IMR-90 (cell line): ENCODE results near the gene ZNF688. TPM values are rescaled to one million over a fixed set of nuclear protein-coding genes. Genes with fewer than 3 reads are reported as not detected.

Experiments
- ATAC-seq: fragments of 200-7000 bp; cut with Tn5 transposase; 2 replicates; pipeline ENCODE4 v1.9.1; 2020; ENCODE audit warnings: low read depth, mild to moderate bottlenecking, moderate library complexity
- BruUV-seq: library from RNA; stranded (reverse); fragments of 400-500 nt; replicated peaks from 2 replicates; lab custom pipeline; 2021; lab: Mats Ljungman, UMichigan
- CTCF ChIA-PET: fragments of 300-600 bp; formaldehyde crosslinking; extraction: SDS; loops from one replicate; lab custom pipeline; 2021; ENCODE audit warnings: antibody characterized with exemption; lab: Yijun Ruan, JAX
- POLR2A ChIA-PET: fragments of 300-600 bp; sonication (Branson Sonifier 250); formaldehyde crosslinking; loops from one replicate; lab custom pipeline; 2022; ENCODE audit warnings: antibody characterized with exemption; ENCODE audit not compliant: unreplicated experiment; lab: Charles Lee
- DNase-seq: peaks from one replicate; pipeline ENCODE4 v3.0.0; 2013
- H2AFZ ChIP-seq: replicated peaks from 2 replicates; pipeline ENCODE3; 2013; ENCODE audit warnings: low read length, mild to moderate bottlenecking; ENCODE audit not compliant: poor library complexity
- H2AK5ac ChIP-seq: 2 replicates; pipeline ENCODE4 v1.6.1; 2013; ENCODE audit warnings: low read depth, low read length, inconsistent platforms
- H2AK9ac ChIP-seq: replicated peaks from 2 replicates; pipeline ENCODE3; 2013; ENCODE audit warnings: mild to moderate bottlenecking, low read depth, low read length, moderate library complexity; ENCODE audit not compliant: poor library complexity
- H2BK120ac ChIP-seq: 2 replicates; pipeline ENCODE4 v1.6.1; 2013; ENCODE audit warnings: low read depth, low read length, inconsistent platforms
- H2BK15ac ChIP-seq: 3 replicates; pipeline ENCODE4 v1.6.1; 2013; ENCODE audit warnings: low read depth, low read length, inconsistent platforms
- H2BK20ac ChIP-seq: 2 replicates; pipeline ENCODE4 v1.6.1; 2013; ENCODE audit warnings: low read depth, mild to moderate bottlenecking, inconsistent platforms, low read length, moderate library complexity
- H2BK5ac ChIP-seq: 2 replicates; pipeline ENCODE4 v1.6.1; 2013; ENCODE audit warnings: mild to moderate bottlenecking, low read depth, low read length, inconsistent platforms; ENCODE audit not compliant: poor library complexity, severe bottlenecking
- H3K14ac ChIP-seq: replicated peaks from 2 replicates; pipeline ENCODE4 v1.6.1; 2013; ENCODE audit warnings: low read depth, low read length, inconsistent platforms
- H3K18ac ChIP-seq: 2 replicates; pipeline ENCODE4 v1.6.1; 2013; ENCODE audit warnings: low read depth, low read length, control low read depth
- H3K23ac ChIP-seq: 2 replicates; pipeline ENCODE4 v1.6.1; 2013; ENCODE audit warnings: low read depth, low read length, inconsistent platforms
- H3K27ac ChIP-seq: 2 replicates; pipeline ENCODE4 v1.5.1; 2013; ENCODE audit warnings: mild to moderate bottlenecking, control low read depth, low read length; ENCODE audit not compliant: insufficient read depth
- H3K27me3 ChIP-seq: 2 replicates; pipeline ENCODE4 v1.6.1; 2013; ENCODE audit warnings: low read length; ENCODE audit not compliant: control insufficient read depth, insufficient read depth
- H3K36me3 ChIP-seq: 2 replicates; pipeline ENCODE4 v1.6.1; 2013; ENCODE audit warnings: low read length, mixed read lengths; ENCODE audit not compliant: control insufficient read depth, insufficient read depth
- H3K4ac ChIP-seq: 2 replicates; pipeline ENCODE4 v1.6.1; 2013; ENCODE audit warnings: low read depth, low read length, inconsistent platforms
- H3K4me1 ChIP-seq: 2 replicates; pipeline ENCODE4 v1.6.1; 2013; ENCODE audit warnings: low read length, mixed read lengths; ENCODE audit not compliant: control insufficient read depth, insufficient read depth
- H3K4me2 ChIP-seq: 2 replicates; pipeline ENCODE4 v1.6.1; 2013; ENCODE audit warnings: low read depth, mild to moderate bottlenecking, control low read depth, low read length, moderate library complexity
- H3K4me3 ChIP-seq: 2 replicates; pipeline ENCODE4 v1.5.1; 2013; ENCODE audit warnings: low read depth, mild to moderate bottlenecking, control low read depth, low read length, moderate library complexity; ENCODE audit not compliant: insufficient read depth
- H3K56ac ChIP-seq: 2 replicates; pipeline ENCODE4 v1.6.1; 2013; ENCODE audit warnings: low read length, inconsistent platforms; ENCODE audit not compliant: insufficient read depth; ENCODE audit errors: extremely low read depth
- H3K79me1 ChIP-seq, 2 experiments: 2 replicates each; pipeline ENCODE4 v1.6.1; 2013; ENCODE audit warnings: low read length in 2 of 2, inconsistent platforms in 1 of 2, low read depth in 1 of 2
- H3K9ac ChIP-seq: 2 replicates; pipeline ENCODE4 v1.6.1; 2013; ENCODE audit warnings: low read depth, low read length, control low read depth
- H3K9me1 ChIP-seq: 2 replicates; pipeline ENCODE4 v1.6.1; 2013; ENCODE audit warnings: low read length, inconsistent platforms; ENCODE audit not compliant: insufficient read depth
- H3K9me3 ChIP-seq: 2 replicates; pipeline ENCODE4 v1.6.1; 2013; ENCODE audit warnings: low read length; ENCODE audit not compliant: control insufficient read depth, insufficient read depth
- H4K20me1 ChIP-seq: 2 replicates; pipeline ENCODE4 v1.6.1; 2013; ENCODE audit warnings: low read length, inconsistent platforms; ENCODE audit not compliant: insufficient read depth
- H4K5ac ChIP-seq: 2 replicates; pipeline ENCODE4 v1.6.1; 2013; ENCODE audit warnings: mild to moderate bottlenecking, low read depth, low read length, control low read depth
- H4K8ac ChIP-seq, 2 experiments: 2 replicates each; pipeline ENCODE4 v1.6.1; 2013; ENCODE audit warnings: low read depth in 2 of 2, low read length in 2 of 2, control low read depth in 1 of 2, inconsistent platforms in 1 of 2
- H4K91ac ChIP-seq: 2 replicates; pipeline ENCODE4 v1.6.1; 2013; ENCODE audit warnings: low read depth, low read length, inconsistent platforms; ENCODE audit not compliant: insufficient read depth
- BHLHE40 ChIP-seq: fragments of 150-350 bp; IDR thresholded peaks from 2 replicates; pipeline ENCODE4 v1.6.1; 2016; ENCODE audit warnings: mild to moderate bottlenecking, low read depth, low read length
- CEBPB ChIP-seq: IDR thresholded peaks from 2 replicates; pipeline ENCODE4 v1.6.1; 2012; ENCODE audit warnings: low read depth, low read length, improper control_type of control experiment
- CHD1 ChIP-seq: IDR thresholded peaks from 2 replicates; pipeline ENCODE4 v1.6.1; 2012; ENCODE audit warnings: low read depth, low read length, improper control_type of control experiment
- FOS ChIP-seq: fragments of 150-350 bp; IDR thresholded peaks from 2 replicates; pipeline ENCODE4 v1.6.1; 2016; ENCODE audit warnings: low read depth, low read length
- MAFK ChIP-seq: IDR thresholded peaks from 2 replicates; pipeline ENCODE4 v1.6.1; 2012; ENCODE audit warnings: low read depth, low read length, improper control_type of control experiment
- MXI1 ChIP-seq: IDR thresholded peaks from 2 replicates; pipeline ENCODE4 v1.6.1; 2012; ENCODE audit warnings: low read depth, mild to moderate bottlenecking, low read length, moderate library complexity, borderline replicate concordance
- NFE2L2 ChIP-seq: fragments of 150-350 bp; IDR thresholded peaks from 2 replicates; pipeline ENCODE4 v1.6.1; 2016; ENCODE audit warnings: low read depth, mild to moderate bottlenecking, low read length
- RAD21 ChIP-seq: IDR thresholded peaks from 2 replicates; pipeline ENCODE4 v1.6.1; 2012; ENCODE audit warnings: low read length, improper control_type of control experiment
- RFX5 ChIP-seq: IDR thresholded peaks from 2 replicates; pipeline ENCODE4 v1.8.0; 2012; ENCODE audit warnings: low read depth, mild to moderate bottlenecking, low read length, moderate library complexity
- SMC3 ChIP-seq: fragments of 150-350 bp; IDR thresholded peaks from 2 replicates; pipeline ENCODE4 v1.6.1; 2016; ENCODE audit warnings: low read depth, mild to moderate bottlenecking, antibody characterized with exemption, low read length, moderate library complexity
- WGBS, 2 experiments: methylation state at CpG; one replicate each; pipeline versions ENCODE4 v1.1.5 to v1.1.7; 2013; ENCODE audit warnings: missing lambda C conversion rate in 2 of 2; ENCODE audit not compliant: insufficient read length in 1 of 2; ENCODE audit errors: extremely low coverage in 2 of 2; 5-methylcytosine and 5-hydroxymethylcytosine counted together
- dilution Hi-C: fragments of 300-500 bp; cut with HindIII; formaldehyde crosslinking; loops from one replicate; pipeline ENCODE4 v1.14.3; 2018; ENCODE audit warnings: low sequenced_read_pairs; ENCODE audit not compliant: unreplicated experiment
- in situ Hi-C: fragments of 300-500 bp; cut with MboI; formaldehyde crosslinking; loops from 3 replicates; pipeline ENCODE4 v1.14.3; 2019; ENCODE audit warnings: low sequenced_read_pairs, inconsistent platforms, mixed read lengths
- intact Hi-C: fragments of 100-400 bp; cut with micrococcal nuclease; formaldehyde crosslinking; loops from 2 replicates; pipeline ENCODE4 v1.10.0; 2022
- polyA plus RNA-seq, 3 experiments: library from polyadenylated mRNA; depleted of rRNA; stranded (reverse); fragments of >200 nt; gene quantifications; 2 replicates each; pipeline ENCODE4 v1.2.3, GENCODE V29; 2012; ENCODE audit warnings: low replicate concordance in 1 of 3
- total RNA-seq: library from RNA; depleted of rRNA; stranded (reverse); fragments of >200 nt; gene quantifications from 2 replicates; pipeline ENCODE4 v1.2.3, GENCODE V29; 2012
- TF ChIP-seq, protein P1 (sequence below): conservative IDR thresholded peaks from 2 replicates; pipeline ENCODE4 v1.5.1; 2012; ENCODE audit warnings: mild to moderate bottlenecking, low read depth, low read length, improper control_type of control experiment
- TF ChIP-seq, protein P2 (sequence below): fragments of 150-350 bp; IDR thresholded peaks from 2 replicates; pipeline ENCODE4 v1.6.1; 2017; ENCODE audit warnings: mild to moderate bottlenecking, antibody characterized with exemption, low read length, low read depth

ZNF688 gene
- total and polyA plus RNA-seq, 2 of the 4 experiments (the other 2 are of a cell fraction), result 1.8 to 3.7 TPM

DNA sequence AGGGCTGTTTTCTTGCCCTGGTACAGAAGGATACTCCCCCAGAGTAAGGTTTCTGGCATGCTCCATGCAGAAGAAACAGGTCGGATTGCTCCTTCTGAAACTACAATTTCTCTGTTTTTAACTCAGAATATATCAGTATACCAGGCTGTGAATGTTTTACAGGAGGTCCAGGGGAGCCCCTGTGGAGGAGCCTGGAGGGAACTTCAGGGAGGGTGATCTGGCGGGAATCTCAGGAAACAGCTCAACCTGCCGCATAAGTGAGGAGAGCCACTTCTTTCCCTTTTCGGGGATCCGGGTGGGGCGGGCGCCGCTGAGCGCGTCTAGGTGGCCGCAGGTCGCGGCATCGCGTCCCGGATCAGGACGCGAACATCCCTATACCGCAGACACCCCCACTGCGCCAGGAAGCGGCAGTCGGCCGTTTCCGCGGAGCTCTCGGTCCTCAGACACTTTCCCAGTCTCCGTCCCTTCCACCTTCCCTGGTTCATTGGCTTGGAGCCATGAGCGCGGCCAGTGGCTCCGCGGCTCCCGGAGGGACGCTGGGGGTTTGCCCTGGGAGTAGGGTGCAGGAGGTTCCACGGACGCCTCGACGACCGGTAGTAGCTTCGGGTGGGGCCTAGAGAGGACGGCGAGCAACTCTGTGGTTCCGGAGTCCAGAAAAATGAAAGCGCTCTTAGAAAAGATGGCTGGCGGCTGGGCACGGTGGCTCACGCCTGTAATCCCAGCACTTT, 10.3 kb downstream of the ZNF688 start:
- CTCF ChIA-PET, result interaction anchor here (0.6 to 1.2 kb wide), 2 partner anchors 68 to 1487 kb away, joined by 3 to 4 read pairs; no protein-coding TSS in a partner anchor
- peak overlapping the region; percentile 91 for H2AFZ ChIP-seq
- no TSS peak for BruUV-seq

More for the DNA sequence above, 10.3 kb downstream of the ZNF688 start:
- dilution Hi-C loops, result no loop called here
- Histone ChIP-seq H3K4me2 (peak overlapping the region; percentile 37; the same call in 1 of the 2 replicates), H2BK20ac (no peak overlapping the region), H3K27me3 (peaks cover 6% of the 10 kb centered on the region; the same call in 1 of the 2 replicates), H3K56ac (no peak overlapping the region), H3K4me3 (no peak overlapping the region), H4K5ac (no peak overlapping the region), H3K36me3 (peaks cover under 1% of the 10 kb centered on the region; the same call in 1 of the 2 replicates), H3K4me1 (no peaks in the 10 kb centered on the region), H3K4ac (no peak overlapping the region), H3K14ac (no peak overlapping the region), H3K9ac (no peak overlapping the region), H2BK15ac (no peak overlapping the region), H3K23ac (no peak overlapping the region; the same call in 1 of the 2 replicates), H2AK9ac (no peak overlapping the region), H4K91ac (no peak overlapping the region), H4K20me1 (no peaks in the 10 kb centered on the region), H3K27ac (no peak overlapping the region), H3K9me3 (no peaks in the 10 kb centered on the region), H2BK5ac (no peak overlapping the region), H3K9me1 (no peaks in the 10 kb centered on the region), H2AK5ac (no peak overlapping the region), H3K79me1 (peaks cover 0 to 17% of the 10 kb centered on the region in 2 experiments; a peak in 2 of 4 replicates), H3K18ac (no peak overlapping the region), H4K8ac (peak overlapping the region in 1 of 2 experiments; percentile 38; a peak in 1 of 4 replicates), H2BK120ac (no peak overlapping the region)
- in situ Hi-C loops, result no loop called here
- intact Hi-C loops, result no loop called here
- no peak for DNase-seq
- WGBS, 2 experiments, result 47% methylated on average over 23 of the region's 46 CpGs; no CpG with 5 or more reads in 1 of the 2 experiments
- TF ChIP-seq BHLHE40, result no peak
- no peak for TF ChIP-seq FOS
- no peak for TF ChIP-seq MAFK
- no peak for TF ChIP-seq CEBPB
- TF ChIP-seq, protein P1, sequence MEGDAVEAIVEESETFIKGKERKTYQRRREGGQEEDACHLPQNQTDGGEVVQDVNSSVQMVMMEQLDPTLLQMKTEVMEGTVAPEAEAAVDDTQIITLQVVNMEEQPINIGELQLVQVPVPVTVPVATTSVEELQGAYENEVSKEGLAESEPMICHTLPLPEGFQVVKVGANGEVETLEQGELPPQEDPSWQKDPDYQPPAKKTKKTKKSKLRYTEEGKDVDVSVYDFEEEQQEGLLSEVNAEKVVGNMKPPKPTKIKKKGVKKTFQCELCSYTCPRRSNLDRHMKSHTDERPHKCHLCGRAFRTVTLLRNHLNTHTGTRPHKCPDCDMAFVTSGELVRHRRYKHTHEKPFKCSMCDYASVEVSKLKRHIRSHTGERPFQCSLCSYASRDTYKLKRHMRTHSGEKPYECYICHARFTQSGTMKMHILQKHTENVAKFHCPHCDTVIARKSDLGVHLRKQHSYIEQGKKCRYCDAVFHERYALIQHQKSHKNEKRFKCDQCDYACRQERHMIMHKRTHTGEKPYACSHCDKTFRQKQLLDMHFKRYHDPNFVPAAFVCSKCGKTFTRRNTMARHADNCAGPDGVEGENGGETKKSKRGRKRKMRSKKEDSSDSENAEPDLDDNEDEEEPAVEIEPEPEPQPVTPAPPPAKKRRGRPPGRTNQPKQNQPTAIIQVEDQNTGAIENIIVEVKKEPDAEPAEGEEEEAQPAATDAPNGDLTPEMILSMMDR, result no peak
- TF ChIP-seq, protein P2, sequence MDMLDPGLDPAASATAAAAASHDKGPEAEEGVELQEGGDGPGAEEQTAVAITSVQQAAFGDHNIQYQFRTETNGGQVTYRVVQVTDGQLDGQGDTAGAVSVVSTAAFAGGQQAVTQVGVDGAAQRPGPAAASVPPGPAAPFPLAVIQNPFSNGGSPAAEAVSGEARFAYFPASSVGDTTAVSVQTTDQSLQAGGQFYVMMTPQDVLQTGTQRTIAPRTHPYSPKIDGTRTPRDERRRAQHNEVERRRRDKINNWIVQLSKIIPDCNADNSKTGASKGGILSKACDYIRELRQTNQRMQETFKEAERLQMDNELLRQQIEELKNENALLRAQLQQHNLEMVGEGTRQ, result no peak
- TF ChIP-seq RFX5, result no peak
- TF ChIP-seq CHD1, result no peak
- TF ChIP-seq MXI1, result no peak
- no peak for TF ChIP-seq NFE2L2
- TF ChIP-seq SMC3, result no peak
- TF ChIP-seq RAD21, result no peak
- no peak for ATAC-seq
- POLR2A ChIA-PET, result no interaction called here
